Endodermal cell (in vitro differentiated cells): Measurements from ENCODE around the gene PTOV1. TPM values are rescaled to one million over a fixed set of nuclear protein-coding genes. Genes with fewer than 3 reads are reported as not detected.
A peak's percentile ranks its signal among the peaks of the same experiment; 100 is the strongest.

Source experiments
- DNase-seq: peaks from one replicate; pipeline ENCODE4 v3.0.0-alpha.2; 2017
- H3K27ac ChIP-seq: 2 replicates; pipeline ENCODE4 v1.5.1; 2013; ENCODE audit warnings: mild to moderate bottlenecking, low read depth, low read length, moderate library complexity
- H3K27me3 ChIP-seq: 2 replicates; pipeline ENCODE4 v1.6.1; 2013; ENCODE audit warnings: mild to moderate bottlenecking, low read length, moderate library complexity; ENCODE audit not compliant: insufficient read depth, control insufficient read depth, poor library complexity, severe bottlenecking
- H3K36me3 ChIP-seq: 2 replicates; pipeline ENCODE4 v1.7.0; 2013; ENCODE audit warnings: mild to moderate bottlenecking, low read length, moderate library complexity; ENCODE audit not compliant: control insufficient read depth, insufficient read depth
- H3K4me1 ChIP-seq: one replicate; pipeline ENCODE4 v1.7.0; 2013; ENCODE audit warnings: low read length; ENCODE audit not compliant: control insufficient read depth, insufficient read depth
- H3K4me3 ChIP-seq: 2 replicates; pipeline ENCODE4 v1.5.1; 2013; ENCODE audit warnings: mild to moderate bottlenecking, low read length, moderate library complexity
- H3K9ac ChIP-seq: 2 replicates; pipeline ENCODE4 v1.6.1; 2013; ENCODE audit warnings: mild to moderate bottlenecking, low read length, moderate library complexity; ENCODE audit not compliant: poor library complexity, severe bottlenecking; ENCODE audit errors: extremely low read depth
- H3K9me3 ChIP-seq: 2 replicates; pipeline ENCODE4 v1.6.1; 2013; ENCODE audit warnings: mild to moderate bottlenecking, low read length, moderate library complexity; ENCODE audit not compliant: control insufficient read depth
- H3K27ac Mint-ChIP-seq: 2 replicates; pipeline ENCODE4 v1.8.0; 2020; ENCODE audit warnings: mixed read lengths
- H3K27me3 Mint-ChIP-seq: 2 replicates; pipeline ENCODE4 v1.8.0; 2021; ENCODE audit warnings: mild to moderate bottlenecking, mixed read lengths; ENCODE audit not compliant: insufficient read depth
- H3K36me3 Mint-ChIP-seq: 2 replicates; pipeline ENCODE4 v1.8.0; 2020; ENCODE audit warnings: low read depth, mixed read lengths
- H3K4me1 Mint-ChIP-seq: 2 replicates; pipeline ENCODE4 v1.8.0; 2020; ENCODE audit warnings: mixed read lengths
- H3K4me3 Mint-ChIP-seq: 2 replicates; pipeline ENCODE4 v1.8.0; 2020; ENCODE audit warnings: mild to moderate bottlenecking, moderate library complexity, mixed read lengths
- H3K9me3 Mint-ChIP-seq: 2 replicates; pipeline ENCODE4 v1.8.0; 2020; ENCODE audit warnings: mild to moderate bottlenecking, mixed read lengths
- CTCF ChIP-seq: fragments of 200-600 bp; sonication (generic); conservative IDR thresholded peaks from 2 replicates; pipeline ENCODE4 v1.5.0; 2021; ENCODE audit warnings: antibody characterized with exemption, mild to moderate bottlenecking
- WGBS, 2 experiments: methylation state at CpG; one replicate each; pipeline versions ENCODE4 v1.1.5 to v1.1.7; 2013; ENCODE audit warnings: missing lambda C conversion rate in 2 of 2, mixed read lengths in 1 of 2; ENCODE audit not compliant: insufficient coverage in 1 of 2, insufficient read length in 1 of 2; 5-methylcytosine and 5-hydroxymethylcytosine counted together
- total RNA-seq, 2 donors: library from RNA; stranded (reverse); fragmentation: NEBNext Ultra II Directional in 1 of 2; extraction: Animal tissue kit (Norgen Biotek cat#: 25700) in 1 of 2; gene quantifications; 2 replicates in 1 of 2; 3 replicates in 1 of 2; pipeline ENCODE4 v1.2.1, GENCODE V29; 2021

PTOV1 gene
- total RNA-seq, 2 donors from 2014 or later = 279 to 287 TPM

DNA sequence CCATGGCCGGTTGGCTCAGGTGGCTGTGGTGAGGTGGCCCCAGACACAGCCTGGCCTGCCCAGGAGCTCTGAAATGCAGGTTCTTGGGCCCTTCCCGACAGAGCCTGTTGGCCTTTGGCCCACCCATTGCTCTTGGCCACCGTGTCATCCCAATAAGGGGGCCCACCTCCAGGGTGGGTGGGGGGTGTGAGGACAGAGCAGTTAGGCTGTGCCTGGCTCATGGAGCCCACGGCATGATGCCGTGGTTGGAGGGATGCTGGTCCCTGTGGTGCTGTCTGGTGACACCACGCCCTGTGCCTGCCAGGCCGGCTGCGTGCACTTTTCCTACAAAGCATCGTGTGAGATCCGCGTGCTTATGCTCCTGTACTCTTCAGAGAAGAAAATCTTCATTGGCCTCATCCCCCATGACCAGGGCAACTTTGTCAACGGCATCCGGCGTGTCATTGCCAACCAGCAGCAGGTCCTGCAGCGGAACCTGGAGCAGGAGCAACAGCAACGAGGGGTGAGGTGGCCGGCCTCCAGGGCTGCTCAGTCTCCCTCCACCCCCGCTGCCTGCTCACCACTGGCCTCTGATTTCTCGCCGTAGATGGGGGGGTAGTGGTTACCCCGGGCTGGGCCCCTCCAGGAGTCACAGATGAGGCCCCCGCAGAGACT, 8.8 kb downstream of the PTOV1 start:
- peaks cover 54% of the 10 kb centered on the region for H3K36me3 Mint-ChIP-seq
- no peaks in the 10 kb centered on the region for H3K4me1 Mint-ChIP-seq
- peaks cover 68% of the 10 kb centered on the region for H3K36me3 ChIP-seq
- H3K27me3 ChIP-seq = no peaks in the 10 kb centered on the region
- no peak for TF ChIP-seq CTCF
- no peaks in the 10 kb centered on the region for H3K9me3 Mint-ChIP-seq
- 94 to 98% methylated on average over 14 to 22 of the region's 22 CpGs for WGBS, 2 experiments
- peak overlapping the region; percentile 48 for H3K27ac Mint-ChIP-seq
- no peak overlapping the region for H3K9ac ChIP-seq
- no peak overlapping the region for H3K4me3 ChIP-seq
- peak; percentile 51 for DNase-seq
- no peaks in the 10 kb centered on the region for H3K9me3 ChIP-seq
- H3K27ac ChIP-seq = peak overlapping the region; percentile 22
- H3K4me3 Mint-ChIP-seq = no peak overlapping the region
- H3K27me3 Mint-ChIP-seq = no peaks in the 10 kb centered on the region
- no peaks in the 10 kb centered on the region for H3K4me1 ChIP-seq

DNA sequence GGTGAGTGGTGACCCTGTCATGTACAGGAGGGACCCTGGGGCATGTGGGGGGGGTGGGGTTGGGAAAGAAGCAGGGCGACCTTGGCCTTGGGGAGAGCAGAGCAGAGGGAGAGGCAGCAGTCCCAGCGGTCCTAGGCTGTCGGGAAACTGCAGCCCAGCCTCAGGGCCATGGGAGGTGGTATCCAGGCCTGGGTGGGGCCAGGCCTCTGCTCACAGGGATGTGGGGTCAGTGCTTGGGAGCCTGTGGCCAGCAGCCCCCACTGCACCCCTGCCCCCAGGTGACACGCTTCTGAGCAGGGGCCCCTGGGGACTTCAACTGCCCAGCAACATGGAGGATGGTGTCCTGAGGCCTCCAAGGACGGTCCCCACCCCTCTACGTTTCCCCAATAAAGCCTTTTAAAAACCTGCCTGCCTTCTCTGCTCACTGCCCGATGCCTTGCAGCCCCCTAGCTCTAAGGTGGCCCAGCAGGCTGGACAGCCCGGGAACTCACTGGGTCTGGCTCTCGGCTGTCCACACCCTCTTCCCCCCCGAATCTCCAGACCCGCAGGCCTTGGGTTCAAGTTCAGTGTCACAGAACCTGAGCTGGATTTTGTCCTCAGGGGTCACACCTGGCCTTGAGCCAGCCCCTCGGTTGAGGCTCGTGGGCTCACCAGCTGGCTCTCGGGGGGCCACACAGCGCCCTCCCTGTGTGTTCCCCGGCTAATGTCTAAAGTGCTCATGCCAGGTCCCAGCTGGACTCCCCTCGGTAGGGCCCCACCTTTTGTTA, 9.6 kb downstream of the PTOV1 start:
- TF ChIP-seq CTCF = no peak
- Mint-ChIP-seq H3K36me3 (peaks cover 56% of the 10 kb centered on the region), H3K27ac (peak overlapping the region; percentile 75), H3K4me3 (no peak overlapping the region), H3K9me3 (no peaks in the 10 kb centered on the region), H3K27me3 (no peaks in the 10 kb centered on the region), H3K4me1 (no peaks in the 10 kb centered on the region)
- Histone ChIP-seq H3K4me3 (no peak overlapping the region), H3K9ac (no peak overlapping the region), H3K27me3 (no peaks in the 10 kb centered on the region), H3K36me3 (peaks cover 66% of the 10 kb centered on the region), H3K4me1 (no peaks in the 10 kb centered on the region), H3K27ac (peak overlapping the region; percentile 38), H3K9me3 (no peaks in the 10 kb centered on the region)
- WGBS, 2 experiments = 90 to 92% methylated on average over 8 to 17 of the region's 17 CpGs
- DNase-seq = no peak

DNA sequence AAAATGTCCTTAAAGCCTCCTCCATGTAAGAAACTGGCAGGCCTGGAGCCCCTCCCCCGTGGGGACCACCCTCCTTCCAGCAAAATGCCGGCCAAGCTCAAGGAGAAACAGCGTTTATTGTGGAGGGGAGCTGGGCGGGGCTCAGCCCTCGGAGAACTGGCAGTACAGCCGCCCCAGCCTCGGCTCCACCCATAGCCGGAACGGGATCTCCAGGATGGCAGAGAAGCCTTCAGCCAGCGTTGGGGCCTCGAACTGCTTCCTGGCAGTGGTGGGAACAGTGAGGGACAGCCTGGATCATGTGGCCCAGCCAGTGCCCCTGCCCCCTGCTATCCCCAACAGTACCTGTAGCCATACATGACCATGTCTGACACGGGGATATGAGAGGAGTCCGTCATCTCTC, 10.1 kb downstream of the PTOV1 start:
- Histone ChIP-seq H3K9me3 (no peaks in the 10 kb centered on the region), H3K27me3 (no peaks in the 10 kb centered on the region), H3K27ac (peak overlapping the region; percentile 38), H3K36me3 (peaks cover 60% of the 10 kb centered on the region), H3K4me3 (no peak overlapping the region), H3K9ac (no peak overlapping the region), H3K4me1 (no peaks in the 10 kb centered on the region)
- Mint-ChIP-seq H3K4me3 (no peak overlapping the region), H3K27me3 (no peaks in the 10 kb centered on the region), H3K27ac (peak overlapping the region; percentile 75), H3K36me3 (peaks cover 56% of the 10 kb centered on the region), H3K9me3 (no peaks in the 10 kb centered on the region), H3K4me1 (peaks cover 4% of the 10 kb centered on the region)
- TF ChIP-seq CTCF = no peak
- 87 to 88% methylated on average over 9 to 13 of the region's 13 CpGs for WGBS, 2 experiments
- DNase-seq = peak; percentile 77
